Activated CD4-positive, alpha-beta memory T cell treated with anti-CD3 and anti-CD28 coated beads, Interleukin-2, amount 10 ng/mL, durations not matched to agents 7 days and 5 days (primary cell): Measurements from ENCODE around the gene KDM5A. TPM values are rescaled to one million over a fixed set of nuclear protein-coding genes. Genes with fewer than 3 reads are reported as not detected.

Experiments
- CTCF ChIA-PET: fragments of 350-600 bp; sonication (Branson Sonifier 250); formaldehyde crosslinking; loops from one replicate; lab custom pipeline; 2021; ENCODE audit warnings: antibody characterized with exemption, inconsistent platforms; lab: Charles Lee
- POLR2A ChIA-PET: fragments of 350-600 bp; sonication (Branson Sonifier 250); formaldehyde crosslinking; loops from one replicate; lab custom pipeline; 2021; ENCODE audit warnings: antibody characterized with exemption; lab: Charles Lee
- DNase-seq: peaks from one replicate; pipeline ENCODE4 v3.0.0-alpha.2; 2020
- H3K27ac Mint-ChIP-seq: one replicate; pipeline ENCODE4 v1.8.0; 2021; ENCODE audit warnings: mild to moderate bottlenecking, mixed read lengths
- H3K27me3 Mint-ChIP-seq: one replicate; pipeline ENCODE4 v1.8.0; 2021; ENCODE audit warnings: mixed read lengths
- H3K36me3 Mint-ChIP-seq: one replicate; pipeline ENCODE4 v1.8.0; 2021; ENCODE audit warnings: low read depth, mixed read lengths
- H3K4me1 Mint-ChIP-seq: one replicate; pipeline ENCODE4 v1.8.0; 2021; ENCODE audit warnings: mixed read lengths
- H3K4me3 Mint-ChIP-seq: one replicate; pipeline ENCODE4 v1.8.0; 2021; ENCODE audit warnings: mild to moderate bottlenecking, mixed read lengths
- H3K9me3 Mint-ChIP-seq: one replicate; pipeline ENCODE4 v1.8.0; 2021; ENCODE audit warnings: mixed read lengths
- total RNA-seq, 2 experiments: library from RNA; stranded (reverse); gene quantifications; one replicate each; pipeline ENCODE4 v1.2.3, GENCODE V29; 2021

KDM5A gene
- total RNA-seq, 2 experiments from 2014 or later: 91.4 to 94.6 TPM

- Mint-ChIP-seq H3K4me1 (no peaks in the 10 kb centered on the region), H3K27ac (no peak overlapping the region), H3K9me3 (no peaks in the 10 kb centered on the region), H3K4me3 (no peak overlapping the region), H3K27me3 (peaks cover 19% of the 10 kb centered on the region), H3K36me3 (no peaks in the 10 kb centered on the region)
- DNase-seq: no peak
- ChIA-PET CTCF (no interaction called here), POLR2A (no interaction called here)
Measured at GRCh38 chr12:263574-263973, 125.5 kb downstream of the KDM5A start.

GRCh38 chr12:262817-263216 is 126.3 kb downstream of the KDM5A start, which contains the start of gene SLC6A13:
Gene SLC6A13 (minus strand): TSS chr12:262836. CDS start chr12:260052, 2,784 bp downstream.
- Mint-ChIP-seq H3K4me3 (no peak within 1 kb of the TSS), H3K27ac (no peak within 1 kb of the TSS), H3K36me3 (no peaks in the 10 kb centered on the region), H3K9me3 (no peaks in the 10 kb centered on the region), H3K27me3 (peaks cover 19% of the 10 kb centered on the region), H3K4me1 (no peaks in the 10 kb centered on the region)
- ChIA-PET CTCF (no interaction called here), POLR2A (no interaction called here)
- DNase-seq: no peak

GRCh38 chr12:262113-262512 is 127.0 kb downstream of the KDM5A start:
- Mint-ChIP-seq H3K4me3 (no peak overlapping the region), H3K36me3 (no peaks in the 10 kb centered on the region), H3K27ac (no peak overlapping the region), H3K9me3 (no peaks in the 10 kb centered on the region), H3K4me1 (no peaks in the 10 kb centered on the region), H3K27me3 (peaks cover 19% of the 10 kb centered on the region)
- POLR2A ChIA-PET: no interaction called here
- CTCF ChIA-PET: no interaction called here
- no peak for DNase-seq

GRCh38 chr12:257521-258321 is 131.4 kb downstream of the KDM5A start:
- no peaks in the 10 kb centered on the region for H3K36me3 Mint-ChIP-seq
- CTCF ChIA-PET: no interaction called here
- no peak overlapping the region for H3K4me3 Mint-ChIP-seq
- peaks cover 25% of the 10 kb centered on the region for H3K27me3 Mint-ChIP-seq
- DNase-seq: no peak
- H3K9me3 Mint-ChIP-seq: no peaks in the 10 kb centered on the region
- no peaks in the 10 kb centered on the region for H3K4me1 Mint-ChIP-seq
- POLR2A ChIA-PET: no interaction called here
- no peak overlapping the region for H3K27ac Mint-ChIP-seq

GRCh38 chr12:256958-257357 is 132.2 kb downstream of the KDM5A start:
- POLR2A ChIA-PET: no interaction called here
- CTCF ChIA-PET: no interaction called here
- peaks cover 30% of the 10 kb centered on the region for H3K27me3 Mint-ChIP-seq

GRCh38 chr12:256225-256624 is 132.9 kb downstream of the KDM5A start:
- Mint-ChIP-seq H3K4me1 (no peaks in the 10 kb centered on the region), H3K9me3 (no peaks in the 10 kb centered on the region), H3K36me3 (no peaks in the 10 kb centered on the region), H3K4me3 (no peak overlapping the region), H3K27ac (no peak overlapping the region), H3K27me3 (peaks cover 30% of the 10 kb centered on the region)
- POLR2A ChIA-PET: no interaction called here
- CTCF ChIA-PET: no interaction called here
- no peak for DNase-seq

More at GRCh38 chr12:256958-257357, 132.2 kb downstream of the KDM5A start:
- H3K36me3 Mint-ChIP-seq: no peaks in the 10 kb centered on the region
- H3K4me3 Mint-ChIP-seq: no peak overlapping the region
- no peaks in the 10 kb centered on the region for H3K4me1 Mint-ChIP-seq
- no peak for DNase-seq
- no peaks in the 10 kb centered on the region for H3K9me3 Mint-ChIP-seq
- no peak overlapping the region for H3K27ac Mint-ChIP-seq

GRCh38 chr12:254912-255311 is 134.2 kb downstream of the KDM5A start:
- CTCF ChIA-PET: no interaction called here

GRCh38 chr12:254039-254438 is 135.1 kb downstream of the KDM5A start:
- Mint-ChIP-seq H3K9me3 (no peaks in the 10 kb centered on the region), H3K4me1 (no peaks in the 10 kb centered on the region), H3K36me3 (no peaks in the 10 kb centered on the region), H3K27me3 (peaks cover 26% of the 10 kb centered on the region), H3K4me3 (no peak overlapping the region), H3K27ac (no peak overlapping the region)
- CTCF ChIA-PET: no interaction called here
- POLR2A ChIA-PET: no interaction called here
- DNase-seq: no peak

More at GRCh38 chr12:254912-255311, 134.2 kb downstream of the KDM5A start:
- Mint-ChIP-seq H3K4me3 (no peak overlapping the region), H3K36me3 (no peaks in the 10 kb centered on the region), H3K27me3 (peaks cover 27% of the 10 kb centered on the region), H3K27ac (no peak overlapping the region), H3K9me3 (no peaks in the 10 kb centered on the region), H3K4me1 (no peaks in the 10 kb centered on the region)
- no peak for DNase-seq
- POLR2A ChIA-PET: no interaction called here

- CTCF ChIA-PET: no interaction called here
- Mint-ChIP-seq H3K9me3 (no peaks in the 10 kb centered on the region), H3K36me3 (no peaks in the 10 kb centered on the region), H3K4me1 (no peaks in the 10 kb centered on the region), H3K4me3 (no peak overlapping the region), H3K27ac (no peak overlapping the region), H3K27me3 (peaks cover 30% of the 10 kb centered on the region)
- no peak for DNase-seq
- POLR2A ChIA-PET: no interaction called here
Measured at GRCh38 chr12:253116-253831, 135.8 kb downstream of the KDM5A start.

- Mint-ChIP-seq H3K9me3 (no peaks in the 10 kb centered on the region), H3K36me3 (no peaks in the 10 kb centered on the region), H3K27ac (no peak overlapping the region), H3K4me3 (no peak overlapping the region), H3K4me1 (no peaks in the 10 kb centered on the region), H3K27me3 (peaks cover 28% of the 10 kb centered on the region)
- ChIA-PET CTCF (no interaction called here), POLR2A (no interaction called here)
- no peak for DNase-seq
Measured at GRCh38 chr12:252636-253035, 136.5 kb downstream of the KDM5A start.

- H3K36me3 Mint-ChIP-seq: peaks cover 3% of the 10 kb centered on the region
- H3K27me3 Mint-ChIP-seq: peaks cover 14% of the 10 kb centered on the region
- CTCF ChIA-PET: no interaction called here
Measured at GRCh38 chr12:247271-247670, 141.8 kb downstream of the KDM5A start.

GRCh38 chr12:243381-243780 is 145.7 kb downstream of the KDM5A start:
- H3K9me3 Mint-ChIP-seq: peaks cover 9% of the 10 kb centered on the region
- no peak overlapping the region for H3K4me3 Mint-ChIP-seq
- DNase-seq: no peak
- no peak overlapping the region for H3K27ac Mint-ChIP-seq
- H3K4me1 Mint-ChIP-seq: no peaks in the 10 kb centered on the region
- H3K36me3 Mint-ChIP-seq: peaks cover 3% of the 10 kb centered on the region
- POLR2A ChIA-PET: no interaction called here
- CTCF ChIA-PET: interaction anchor here (1.1 to 1.5 kb wide), 2 partner anchors 23 to 28 kb away, joined by 3 to 4 read pairs; no protein-coding TSS in a partner anchor
- peaks cover 4% of the 10 kb centered on the region for H3K27me3 Mint-ChIP-seq

More at GRCh38 chr12:247271-247670, 141.8 kb downstream of the KDM5A start:
- Mint-ChIP-seq H3K4me1 (no peaks in the 10 kb centered on the region), H3K27ac (no peak overlapping the region), H3K4me3 (no peak overlapping the region), H3K9me3 (peaks cover 9% of the 10 kb centered on the region)
- DNase-seq: no peak
- POLR2A ChIA-PET: no interaction called here

GRCh38 chr12:242496-242895 is 146.6 kb downstream of the KDM5A start:
- H3K4me3 Mint-ChIP-seq: no peak overlapping the region
- ChIA-PET POLR2A (no interaction called here), CTCF (no interaction called here)
- no peak overlapping the region for H3K27ac Mint-ChIP-seq
- peaks cover 4% of the 10 kb centered on the region for H3K27me3 Mint-ChIP-seq
- no peak for DNase-seq
- no peaks in the 10 kb centered on the region for H3K4me1 Mint-ChIP-seq
- peaks cover 9% of the 10 kb centered on the region for H3K9me3 Mint-ChIP-seq
- H3K36me3 Mint-ChIP-seq: peaks cover 3% of the 10 kb centered on the region
